Activated CD8-positive, alpha-beta T cell treated with anti-CD3 and anti-CD28 coated beads for 36 hours (primary cell): ENCODE results near the gene RASGRP3. TPM values are rescaled to one million over a fixed set of nuclear protein-coding genes. Genes with fewer than 3 reads are reported as not detected.

Source experiments
- ATAC-seq: fragments of 200-7000 bp; cut with Tn5 transposase; one replicate; pipeline ENCODE4 v1.10.0; 2021; ENCODE audit warnings: mild to moderate bottlenecking, moderate library complexity
- CTCF ChIA-PET: fragments of 350-600 bp; sonication (Branson Sonifier 250); formaldehyde crosslinking; loops from one replicate; lab custom pipeline; 2021; ENCODE audit warnings: antibody characterized with exemption; lab: Charles Lee
- POLR2A ChIA-PET: fragments of 350-600 bp; sonication (Branson Sonifier 250); formaldehyde crosslinking; loops from one replicate; lab custom pipeline; 2021; ENCODE audit warnings: antibody characterized with exemption; lab: Charles Lee
- DNase-seq: peaks from one replicate; pipeline ENCODE4 v3.0.0-alpha.2; 2020
- H3K27ac Mint-ChIP-seq: one replicate; pipeline ENCODE4 v1.8.0; 2021; ENCODE audit warnings: mild to moderate bottlenecking, mixed read lengths
- H3K27me3 Mint-ChIP-seq: one replicate; pipeline ENCODE4 v1.8.0; 2021; ENCODE audit warnings: mixed read lengths
- H3K36me3 Mint-ChIP-seq: one replicate; pipeline ENCODE4 v1.8.0; 2021; ENCODE audit warnings: low read depth, mixed read lengths
- H3K4me1 Mint-ChIP-seq: one replicate; pipeline ENCODE4 v1.8.0; 2021; ENCODE audit warnings: low read depth, mixed read lengths
- H3K4me3 Mint-ChIP-seq: one replicate; pipeline ENCODE4 v1.8.0; 2021; ENCODE audit warnings: mild to moderate bottlenecking, moderate library complexity, mixed read lengths
- H3K9me3 Mint-ChIP-seq: one replicate; pipeline ENCODE4 v1.8.0; 2021; ENCODE audit warnings: mixed read lengths
- intact Hi-C: fragments of 100-400 bp; cut with micrococcal nuclease; formaldehyde crosslinking; loops from one replicate; pipeline ENCODE4 v1.10.0; 2022
- total RNA-seq, 2 experiments: library from RNA; stranded (reverse); gene quantifications; one replicate each; pipeline ENCODE4 v1.2.3, GENCODE V29; 2021
- TF ChIP-seq, protein P1 (sequence below): fragments of 200-600 bp; IDR thresholded peaks from one replicate; pipeline ENCODE4 v1.8.0; 2022; ENCODE audit warnings: antibody characterized with exemption, mild to moderate bottlenecking

Gene RASGRP3
- total RNA-seq, 2 experiments from 2014 or later, result 0.98 to 1.6 TPM

DNA sequence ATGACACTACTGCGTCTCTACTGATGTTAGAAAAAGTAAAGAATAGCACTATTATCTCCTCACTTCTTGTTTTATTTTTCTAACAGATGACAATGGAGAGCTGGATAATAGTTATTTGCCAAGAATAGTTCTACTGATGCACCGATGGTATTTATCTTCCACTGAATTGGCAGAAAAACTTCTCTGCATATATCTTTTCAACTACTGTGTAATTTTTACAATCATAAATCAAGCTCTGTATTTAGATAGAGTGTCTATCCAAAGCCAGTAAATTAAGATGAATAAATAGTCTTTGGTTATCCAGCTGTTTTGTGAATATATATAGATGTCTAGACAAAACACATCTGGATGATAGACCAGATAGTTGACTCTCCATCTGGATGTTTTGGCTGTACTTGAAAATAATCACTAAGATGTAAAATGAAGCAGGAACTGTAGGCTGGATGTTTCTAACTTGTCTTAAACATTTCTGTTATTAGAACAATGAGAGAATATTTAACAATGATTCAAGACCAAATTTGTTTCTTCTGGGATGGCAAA, 40.1 kb downstream of the RASGRP3 start:
- TF ChIP-seq, protein P1, sequence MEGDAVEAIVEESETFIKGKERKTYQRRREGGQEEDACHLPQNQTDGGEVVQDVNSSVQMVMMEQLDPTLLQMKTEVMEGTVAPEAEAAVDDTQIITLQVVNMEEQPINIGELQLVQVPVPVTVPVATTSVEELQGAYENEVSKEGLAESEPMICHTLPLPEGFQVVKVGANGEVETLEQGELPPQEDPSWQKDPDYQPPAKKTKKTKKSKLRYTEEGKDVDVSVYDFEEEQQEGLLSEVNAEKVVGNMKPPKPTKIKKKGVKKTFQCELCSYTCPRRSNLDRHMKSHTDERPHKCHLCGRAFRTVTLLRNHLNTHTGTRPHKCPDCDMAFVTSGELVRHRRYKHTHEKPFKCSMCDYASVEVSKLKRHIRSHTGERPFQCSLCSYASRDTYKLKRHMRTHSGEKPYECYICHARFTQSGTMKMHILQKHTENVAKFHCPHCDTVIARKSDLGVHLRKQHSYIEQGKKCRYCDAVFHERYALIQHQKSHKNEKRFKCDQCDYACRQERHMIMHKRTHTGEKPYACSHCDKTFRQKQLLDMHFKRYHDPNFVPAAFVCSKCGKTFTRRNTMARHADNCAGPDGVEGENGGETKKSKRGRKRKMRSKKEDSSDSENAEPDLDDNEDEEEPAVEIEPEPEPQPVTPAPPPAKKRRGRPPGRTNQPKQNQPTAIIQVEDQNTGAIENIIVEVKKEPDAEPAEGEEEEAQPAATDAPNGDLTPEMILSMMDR, result no peak
- ChIA-PET POLR2A (no interaction called here), CTCF (no interaction called here)
- no peaks in the 10 kb centered on the region for H3K27me3 Mint-ChIP-seq
- H3K27ac Mint-ChIP-seq, result no peak overlapping the region
- intact Hi-C loops, result no loop called here
- DNase-seq (no peak), ATAC-seq (no peak)
- H3K4me1 Mint-ChIP-seq, result no peaks in the 10 kb centered on the region
- no peaks in the 10 kb centered on the region for H3K36me3 Mint-ChIP-seq
- H3K4me3 Mint-ChIP-seq, result no peak overlapping the region
- H3K9me3 Mint-ChIP-seq, result no peaks in the 10 kb centered on the region

DNA sequence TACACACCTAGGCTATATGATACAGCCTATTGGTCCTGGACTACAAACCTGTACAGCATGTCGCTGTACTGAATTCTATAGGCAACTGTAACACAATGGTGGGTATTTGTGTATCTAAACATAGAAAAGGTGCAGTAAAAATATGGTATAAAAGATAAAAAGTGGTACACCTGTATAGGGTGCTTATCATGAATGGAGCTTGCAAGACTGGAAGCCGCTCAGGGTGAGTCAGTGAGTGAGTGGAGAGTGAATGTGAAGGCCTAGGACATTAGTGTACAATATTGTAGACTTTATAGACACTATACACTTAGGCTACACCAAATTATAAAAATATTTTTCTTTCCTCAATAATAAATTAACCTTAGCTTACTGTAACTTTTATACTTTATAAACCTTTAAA, 41.8 kb downstream of the RASGRP3 start:
- no peak for DNase-seq
- ChIA-PET CTCF (no interaction called here), POLR2A (no interaction called here)
- no peak overlapping the region for H3K27ac Mint-ChIP-seq
- H3K27me3 Mint-ChIP-seq, result no peaks in the 10 kb centered on the region
- no peak overlapping the region for H3K4me3 Mint-ChIP-seq
- TF ChIP-seq, protein P1, result no peak
- H3K4me1 Mint-ChIP-seq, result no peaks in the 10 kb centered on the region
- no peaks in the 10 kb centered on the region for H3K36me3 Mint-ChIP-seq
- intact Hi-C loops, result no loop called here
- H3K9me3 Mint-ChIP-seq, result no peaks in the 10 kb centered on the region
- no peak for ATAC-seq

DNA sequence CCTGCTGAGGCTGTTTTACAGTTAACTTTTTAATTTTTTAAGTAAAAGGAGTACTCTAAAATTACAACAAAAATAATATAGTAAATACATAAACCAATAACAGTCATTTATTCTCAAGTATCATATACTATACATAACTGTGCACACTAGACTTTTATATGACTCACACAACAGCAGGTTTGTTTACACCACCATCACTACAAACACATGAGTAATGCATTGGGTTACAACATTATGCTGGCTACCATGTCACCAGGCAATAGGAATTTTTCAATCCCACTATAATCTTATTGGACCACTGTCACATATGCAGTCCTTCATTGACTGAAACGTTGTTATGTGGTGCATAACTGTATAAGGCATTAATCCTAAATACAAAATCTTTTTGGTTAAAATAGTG, 42.5 kb downstream of the RASGRP3 start:
- Mint-ChIP-seq H3K4me3 (no peak overlapping the region), H3K36me3 (no peaks in the 10 kb centered on the region), H3K9me3 (no peaks in the 10 kb centered on the region), H3K4me1 (no peaks in the 10 kb centered on the region), H3K27me3 (no peaks in the 10 kb centered on the region), H3K27ac (no peak overlapping the region)
- ChIA-PET POLR2A (no interaction called here), CTCF (no interaction called here)
- intact Hi-C loops, result no loop called here
- no peak for DNase-seq
- no peak for ATAC-seq
- TF ChIP-seq, protein P1, result no peak

DNA sequence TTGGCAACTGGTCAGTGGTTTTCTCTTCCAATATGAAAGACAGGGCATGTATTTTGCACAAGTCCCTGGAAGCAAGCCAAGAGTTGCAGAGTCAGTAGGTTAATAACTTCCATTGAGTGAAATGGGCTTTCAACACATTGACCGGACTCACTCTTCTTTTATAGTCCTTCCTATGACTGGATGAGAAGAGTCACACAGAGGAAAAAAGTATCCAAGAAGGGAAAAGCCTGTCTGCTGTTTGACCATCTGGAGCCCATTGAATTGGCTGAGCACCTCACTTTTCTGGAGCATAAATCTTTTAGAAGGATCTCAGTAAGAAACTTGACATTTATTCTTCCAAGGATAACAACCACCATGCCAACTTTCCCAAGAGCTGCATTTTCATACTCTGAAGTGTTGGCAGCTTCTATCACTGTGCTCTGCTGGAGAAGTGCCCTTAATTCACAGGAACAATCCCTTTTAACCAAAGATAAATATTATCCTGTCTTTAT, 45.4 kb downstream of the RASGRP3 start:
- Mint-ChIP-seq H3K4me3 (no peak overlapping the region), H3K4me1 (peaks cover 10% of the 10 kb centered on the region), H3K9me3 (no peaks in the 10 kb centered on the region), H3K36me3 (no peaks in the 10 kb centered on the region), H3K27ac (no peak overlapping the region), H3K27me3 (no peaks in the 10 kb centered on the region)
- ATAC-seq, result no peak
- DNase-seq, result no peak
- ChIA-PET CTCF (interaction anchor here (1.1 kb wide), 1 partner anchor 27 kb away, joined by 3 read pairs; no protein-coding TSS in a partner anchor), POLR2A (no interaction called here)
- intact Hi-C loops, result no loop called here
- TF ChIP-seq, protein P1, result no peak

DNA sequence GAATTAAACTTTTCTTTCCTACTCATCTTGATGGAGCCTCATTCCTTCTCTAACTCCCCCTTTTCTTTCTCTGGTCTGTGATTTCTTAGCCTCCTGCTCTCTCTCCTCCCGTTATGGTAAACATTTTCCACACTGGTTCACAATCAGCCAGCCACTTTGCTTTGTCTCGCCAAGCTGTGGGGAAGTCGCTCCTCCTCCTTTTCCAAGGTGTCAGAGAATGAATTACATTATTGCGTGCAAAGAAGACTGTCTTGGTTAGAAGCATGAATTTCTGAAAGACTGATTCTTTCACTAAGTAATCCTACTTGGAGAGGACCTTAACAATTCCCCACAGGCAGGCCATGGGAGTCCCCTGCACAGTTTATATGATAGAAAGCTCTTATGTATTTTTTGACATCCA, 46.1 kb downstream of the RASGRP3 start:
- TF ChIP-seq, protein P1, result no peak
- no peaks in the 10 kb centered on the region for H3K27me3 Mint-ChIP-seq
- no peak for ATAC-seq
- H3K9me3 Mint-ChIP-seq, result no peaks in the 10 kb centered on the region
- no peak for DNase-seq
- no peaks in the 10 kb centered on the region for H3K36me3 Mint-ChIP-seq
- H3K4me1 Mint-ChIP-seq, result peaks cover 10% of the 10 kb centered on the region
- intact Hi-C loops, result no loop called here
- no peak overlapping the region for H3K27ac Mint-ChIP-seq
- ChIA-PET POLR2A (no interaction called here), CTCF (no interaction called here)
- H3K4me3 Mint-ChIP-seq, result no peak overlapping the region
